ENCODE data around the gene MAEA. TPM values are rescaled to one million over a fixed set of nuclear protein-coding genes. Genes with fewer than 3 reads are reported as not detected.

MAEA gene
- total and polyA plus RNA-seq, 9 donors: 23.8 to 71.3 (median 56.7) TPM

DNA sequence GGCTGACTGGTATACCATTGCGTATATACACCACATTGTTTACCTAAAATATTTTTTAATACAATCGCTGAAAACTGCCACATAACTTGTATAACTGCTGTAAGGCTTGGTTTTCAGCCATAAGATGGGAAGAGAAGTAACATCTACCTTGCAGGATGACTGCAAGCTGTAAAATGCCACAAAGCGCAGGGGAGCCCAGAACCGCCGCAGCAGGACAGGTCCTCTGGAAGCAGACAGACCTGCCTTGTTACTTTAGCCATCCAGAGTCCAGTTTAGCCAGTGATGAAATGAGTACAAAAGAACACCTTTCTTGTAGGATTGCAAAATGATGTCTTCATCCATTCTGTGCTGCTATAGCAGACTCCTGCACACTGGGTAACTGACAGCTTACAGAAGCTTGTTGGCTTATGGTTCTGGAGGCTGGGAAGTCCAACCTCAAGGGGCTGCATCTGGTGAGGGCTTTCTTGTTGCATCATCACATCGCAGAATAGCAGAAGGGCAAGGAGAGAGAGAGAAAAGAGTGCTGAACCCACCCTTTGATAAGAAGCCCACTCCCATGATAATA is 36.7 kb upstream of the MAEA start:
- WGBS, 3 donors: 97% methylated on average over 6 of the region's 6 CpGs
- intact Hi-C loops (cut with DNase I): no loop called here
- no peak for DNase-seq
- Histone ChIP-seq H3K27ac (no peak overlapping the region), H3K27me3 (no peaks in the 10 kb centered on the region), H3K4me3 (no peak overlapping the region), H3K9me3 (no peaks in the 10 kb centered on the region), H3K4me1 (ENCODE audit: insufficient read depth) (peaks cover 6% of the 10 kb centered on the region), H3K36me3 (no peaks in the 10 kb centered on the region)
- TF ChIP-seq POLR2A (IDR thresholded peaks at IDR 0.05) (no peak), EP300 (IDR thresholded peaks at IDR 0.05) (no peak)
- TF ChIP-seq, protein P1, sequence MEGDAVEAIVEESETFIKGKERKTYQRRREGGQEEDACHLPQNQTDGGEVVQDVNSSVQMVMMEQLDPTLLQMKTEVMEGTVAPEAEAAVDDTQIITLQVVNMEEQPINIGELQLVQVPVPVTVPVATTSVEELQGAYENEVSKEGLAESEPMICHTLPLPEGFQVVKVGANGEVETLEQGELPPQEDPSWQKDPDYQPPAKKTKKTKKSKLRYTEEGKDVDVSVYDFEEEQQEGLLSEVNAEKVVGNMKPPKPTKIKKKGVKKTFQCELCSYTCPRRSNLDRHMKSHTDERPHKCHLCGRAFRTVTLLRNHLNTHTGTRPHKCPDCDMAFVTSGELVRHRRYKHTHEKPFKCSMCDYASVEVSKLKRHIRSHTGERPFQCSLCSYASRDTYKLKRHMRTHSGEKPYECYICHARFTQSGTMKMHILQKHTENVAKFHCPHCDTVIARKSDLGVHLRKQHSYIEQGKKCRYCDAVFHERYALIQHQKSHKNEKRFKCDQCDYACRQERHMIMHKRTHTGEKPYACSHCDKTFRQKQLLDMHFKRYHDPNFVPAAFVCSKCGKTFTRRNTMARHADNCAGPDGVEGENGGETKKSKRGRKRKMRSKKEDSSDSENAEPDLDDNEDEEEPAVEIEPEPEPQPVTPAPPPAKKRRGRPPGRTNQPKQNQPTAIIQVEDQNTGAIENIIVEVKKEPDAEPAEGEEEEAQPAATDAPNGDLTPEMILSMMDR (IDR thresholded peaks at IDR 0.05): no peak

DNA sequence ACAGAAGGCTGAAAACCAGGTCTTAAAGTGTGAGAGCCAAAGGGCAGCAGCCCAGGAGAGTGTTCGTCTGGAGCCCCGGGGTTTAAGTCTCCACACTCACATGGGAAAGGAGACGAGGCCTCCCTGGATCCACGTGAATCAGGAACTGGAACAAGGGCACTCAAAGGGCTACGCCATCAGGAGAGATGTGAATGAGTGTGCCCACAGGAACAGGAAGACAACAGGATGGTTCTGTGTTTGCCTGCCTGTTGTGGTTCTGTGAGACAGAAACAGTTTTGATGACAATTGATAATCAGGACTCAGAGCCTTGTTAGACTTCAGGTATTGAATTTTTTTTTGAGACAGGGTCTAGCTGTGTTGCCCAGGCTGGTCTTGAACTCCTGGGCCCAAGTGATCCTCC is 35.9 kb upstream of the MAEA start:
- TF ChIP-seq EP300 (IDR thresholded peaks at IDR 0.05) (no peak), POLR2A (IDR thresholded peaks at IDR 0.05) (no peak)
- TF ChIP-seq, protein P1 (IDR thresholded peaks at IDR 0.05): no peak
- no peaks in the 10 kb centered on the region for H3K9me3 ChIP-seq
- H3K27ac ChIP-seq: no peak overlapping the region
- no peak overlapping the region for H3K4me3 ChIP-seq
- intact Hi-C loops (cut with DNase I): no loop called here
- no peaks in the 10 kb centered on the region for H3K36me3 ChIP-seq
- no peak for DNase-seq
- 96 to 98% (median 97%) methylated on average over 5 of the region's 5 CpGs for WGBS, 3 donors
- peaks cover 6% of the 10 kb centered on the region for H3K4me1 ChIP-seq (ENCODE audit: insufficient read depth)
- no peaks in the 10 kb centered on the region for H3K27me3 ChIP-seq

DNA sequence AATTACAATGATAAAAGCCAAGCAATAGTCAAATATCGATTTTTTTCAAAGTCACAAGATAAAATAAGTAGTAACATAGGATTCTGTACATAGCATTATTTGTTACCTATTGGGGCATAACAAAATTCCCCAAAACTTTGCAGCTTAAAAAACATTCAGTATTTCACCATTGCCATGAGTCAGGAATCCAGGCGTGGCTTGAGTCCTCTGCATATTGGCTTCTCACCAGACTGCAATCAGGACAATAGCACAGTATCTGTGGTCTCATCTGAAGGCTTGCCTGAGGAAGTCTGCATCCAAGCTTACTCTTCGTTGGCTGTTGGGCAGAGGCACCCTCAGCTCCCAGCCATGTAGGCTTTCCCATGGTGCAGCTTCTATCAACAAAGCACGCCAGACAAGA is 34.5 kb upstream of the MAEA start:
- TF ChIP-seq EP300 (IDR thresholded peaks at IDR 0.05) (no peak), POLR2A (IDR thresholded peaks at IDR 0.05) (no peak)
- TF ChIP-seq, protein P1 (IDR thresholded peaks at IDR 0.05): no peak
- intact Hi-C loops (cut with DNase I): no loop called here
- 90 to 97% (median 96%) methylated on average over 4 of the region's 4 CpGs for WGBS, 3 donors
- H3K36me3 ChIP-seq: no peaks in the 10 kb centered on the region
- no peak for DNase-seq
- H3K27me3 ChIP-seq: no peaks in the 10 kb centered on the region
- peaks cover 3% of the 10 kb centered on the region for H3K4me1 ChIP-seq (ENCODE audit: insufficient read depth)
- H3K9me3 ChIP-seq: no peaks in the 10 kb centered on the region
- no peak overlapping the region for H3K4me3 ChIP-seq
- no peak overlapping the region for H3K27ac ChIP-seq

DNA sequence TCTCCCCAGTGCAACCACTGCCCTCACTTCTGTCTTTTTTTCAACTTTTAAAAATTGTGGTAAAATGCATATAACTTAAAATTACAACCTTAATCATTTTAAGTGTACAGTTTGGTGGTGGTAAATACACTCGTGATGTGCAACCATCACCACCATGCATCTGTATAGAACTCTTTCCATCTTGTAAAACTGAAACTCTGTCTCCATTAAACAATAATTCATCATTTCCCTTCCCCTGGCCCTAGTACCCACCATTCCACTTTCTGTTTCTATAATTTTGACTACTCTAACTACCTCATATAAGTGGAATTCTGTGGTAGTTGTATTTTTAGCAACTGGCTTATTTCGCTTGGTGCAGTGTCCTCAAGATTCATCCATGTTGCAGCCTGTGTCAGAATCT is 34.0 kb upstream of the MAEA start:
- Histone ChIP-seq H3K27me3 (no peaks in the 10 kb centered on the region), H3K4me3 (no peak overlapping the region), H3K27ac (no peak overlapping the region), H3K9me3 (no peaks in the 10 kb centered on the region), H3K36me3 (no peaks in the 10 kb centered on the region), H3K4me1 (ENCODE audit: insufficient read depth) (no peaks in the 10 kb centered on the region)
- TF ChIP-seq EP300 (IDR thresholded peaks at IDR 0.05) (no peak), POLR2A (IDR thresholded peaks at IDR 0.05) (no peak)
- TF ChIP-seq, protein P1 (IDR thresholded peaks at IDR 0.05): no peak
- intact Hi-C loops (cut with DNase I): no loop called here
- no peak for DNase-seq
- WGBS, 3 donors: 92 to 96% (median 93%) methylated on average over 2 of the region's 2 CpGs

All from ovary (tissue), 9 donors.